Measurements from ENCODE around the gene RDH11.

The RDH11 gene

DNA sequence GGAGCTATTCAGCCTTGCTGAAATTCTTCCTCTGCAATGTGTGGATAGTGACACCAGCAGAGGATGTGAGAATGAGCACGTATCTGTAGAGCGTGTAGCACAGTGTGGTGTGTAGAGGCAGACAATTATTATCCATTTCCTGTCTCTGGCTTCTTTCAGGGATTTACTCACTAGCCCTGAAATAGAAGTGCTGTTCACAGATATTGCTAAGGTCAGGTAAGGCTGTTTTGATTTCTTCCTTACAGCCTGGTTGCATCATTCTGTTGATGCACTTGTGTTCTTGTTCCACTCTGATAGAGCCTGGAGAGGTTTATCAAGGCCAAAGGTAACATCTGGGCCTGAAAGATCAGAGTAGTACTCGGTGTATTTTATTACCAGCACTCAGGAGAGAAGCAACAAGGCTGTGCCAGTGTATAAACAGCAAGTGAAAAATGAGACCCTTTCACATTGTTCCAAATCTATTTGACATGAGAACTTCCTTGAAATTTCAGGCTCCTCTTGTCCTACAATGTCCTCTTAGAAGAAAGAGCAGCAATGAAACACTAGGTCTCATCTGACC lies 59.1 kb downstream of the RDH11 start:
- H3K4me3 ChIP-seq (replicated peaks; ENCODE audit: insufficient read depth, low read length): no peak overlapping the region
- no peaks in the 10 kb centered on the region for H3K27me3 ChIP-seq (ENCODE audit: insufficient read depth, poor library complexity, severe bottlenecking)
- DNase-seq (ENCODE audit: low read depth in 1 of 2, low spot score in 1 of 2): no peak

GRCh38 chr14:67633451-67634147 lies 62.0 kb downstream of the RDH11 start:
- TF ChIP-seq CTCF (IDR thresholded peaks at IDR 0.05; ENCODE audit: insufficient read depth, low read length): no peak
- TF ChIP-seq GABPA (IDR thresholded peaks at IDR 0.05; ENCODE audit: low read depth): no peak
- TF ChIP-seq SPI1 (IDR thresholded peaks at IDR 0.05; ENCODE audit: borderline replicate concordance, low read depth): no peak
- no peak for TF ChIP-seq REST (IDR thresholded peaks at IDR 0.05; ENCODE audit: insufficient replicate concordance, low read depth)
- no peak for TF ChIP-seq POLR2AphosphoS5 (IDR thresholded peaks at IDR 0.05; ENCODE audit: low read depth)
- no peak for DNase-seq (ENCODE audit: low read depth in 1 of 2, low spot score in 1 of 2)
- H3K4me3 ChIP-seq (replicated peaks; ENCODE audit: insufficient read depth, low read length): no peak overlapping the region
- no peak overlapping the region for H3K27ac ChIP-seq (replicated peaks)
- H3K27me3 ChIP-seq (ENCODE audit: insufficient read depth, poor library complexity, severe bottlenecking): no peaks in the 10 kb centered on the region

More for the DNA sequence above, 59.1 kb downstream of the RDH11 start:
- no peak for TF ChIP-seq REST (IDR thresholded peaks at IDR 0.05; ENCODE audit: insufficient replicate concordance, low read depth)
- no peak for TF ChIP-seq POLR2AphosphoS5 (IDR thresholded peaks at IDR 0.05; ENCODE audit: low read depth)
- no peak for TF ChIP-seq CTCF (IDR thresholded peaks at IDR 0.05; ENCODE audit: insufficient read depth, low read length)
- TF ChIP-seq GABPA (IDR thresholded peaks at IDR 0.05; ENCODE audit: low read depth): no peak
- no peak for TF ChIP-seq SPI1 (IDR thresholded peaks at IDR 0.05; ENCODE audit: borderline replicate concordance, low read depth)
- H3K27ac ChIP-seq (replicated peaks): no peak overlapping the region

- Histone ChIP-seq H3K27ac (replicated peaks) (no peak overlapping the region), H3K4me3 (replicated peaks; ENCODE audit: insufficient read depth, low read length) (no peak overlapping the region), H3K27me3 (ENCODE audit: insufficient read depth, poor library complexity, severe bottlenecking) (no peaks in the 10 kb centered on the region)
- DNase-seq (ENCODE audit: low read depth in 1 of 2, low spot score in 1 of 2): no peak
- no peak for TF ChIP-seq REST (IDR thresholded peaks at IDR 0.05; ENCODE audit: insufficient replicate concordance, low read depth)
- no peak for TF ChIP-seq POLR2AphosphoS5 (IDR thresholded peaks at IDR 0.05; ENCODE audit: low read depth)
- TF ChIP-seq SPI1 (IDR thresholded peaks at IDR 0.05; ENCODE audit: borderline replicate concordance, low read depth): no peak
- TF ChIP-seq GABPA (IDR thresholded peaks at IDR 0.05; ENCODE audit: low read depth): no peak
- no peak for TF ChIP-seq CTCF (IDR thresholded peaks at IDR 0.05; ENCODE audit: insufficient read depth, low read length)
Measured at GRCh38 chr14:67630938-67631337, 64.6 kb downstream of the RDH11 start.
